ENCODE data around the gene FN1.
"Not testable (repeated sequence)": the region's sequence is repeated elsewhere in the genome, so short reads cannot be mapped to it uniquely, and the experiment has no call there.

Gene FN1

DNA sequence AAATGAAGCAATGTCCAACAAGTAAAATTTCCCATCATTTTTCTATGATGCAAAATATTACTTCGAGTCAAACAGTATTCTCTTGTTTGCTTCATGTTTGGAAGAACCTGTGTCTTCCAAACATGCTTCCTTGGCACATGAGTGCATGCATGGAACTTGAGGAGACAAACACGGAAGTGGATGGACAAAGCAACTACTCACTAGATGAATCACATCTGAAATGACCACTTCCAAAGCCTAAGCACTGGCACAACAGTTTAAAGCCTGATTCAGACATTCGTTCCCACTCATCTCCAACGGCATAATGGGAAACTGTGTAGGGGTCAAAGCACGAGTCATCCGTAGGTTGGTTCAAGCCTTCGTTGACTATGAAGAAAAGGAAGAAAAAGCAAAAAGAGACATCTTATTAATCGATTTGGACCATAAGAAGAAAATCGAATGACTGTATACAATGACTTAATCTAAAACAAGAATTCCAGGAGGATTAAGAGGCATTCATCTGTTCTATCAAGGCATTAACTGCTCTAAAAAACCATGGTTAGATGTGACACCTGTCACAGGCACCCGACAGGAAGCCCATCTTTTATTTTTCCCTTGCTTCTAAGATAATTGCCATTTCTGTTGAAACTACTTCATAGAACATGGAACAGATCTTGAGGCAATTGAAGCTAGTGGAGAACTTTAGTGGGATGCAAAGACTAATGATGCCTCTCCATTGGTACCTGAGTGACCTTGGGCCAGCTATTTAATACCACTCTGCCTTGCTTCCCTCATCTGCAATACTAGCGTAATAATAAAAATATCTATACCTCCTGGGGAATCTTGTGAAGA, 68.0 kb downstream of the FN1 start:
- no peak for DNase-seq

DNA sequence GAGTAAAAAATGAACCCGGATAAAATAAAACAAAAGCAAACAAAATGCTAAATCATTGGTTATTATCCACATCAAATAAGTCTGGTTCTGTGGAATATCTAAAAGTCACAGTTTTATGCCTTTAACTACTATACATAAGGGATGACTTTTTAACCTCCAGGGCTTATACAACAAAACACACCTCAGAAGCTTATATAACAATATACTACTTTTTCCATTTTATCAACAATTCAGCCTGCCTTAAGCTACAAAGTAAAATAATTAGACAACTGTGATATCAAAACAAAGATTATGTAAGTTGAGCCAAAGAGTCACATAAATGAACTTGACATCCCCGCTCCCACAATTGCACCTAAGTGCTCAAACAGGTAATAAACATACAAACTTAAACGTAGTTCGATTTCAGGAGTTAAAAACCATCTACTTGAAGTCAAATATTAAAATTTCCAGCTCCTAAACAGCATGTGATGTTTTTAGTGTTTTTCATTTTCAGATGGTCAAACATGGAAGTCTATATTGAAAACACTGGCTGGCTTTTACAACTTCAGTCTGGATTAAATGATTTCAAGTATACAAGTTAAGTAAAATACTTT, 69.3 kb downstream of the FN1 start:
- DNase-seq, result no peak

DNA sequence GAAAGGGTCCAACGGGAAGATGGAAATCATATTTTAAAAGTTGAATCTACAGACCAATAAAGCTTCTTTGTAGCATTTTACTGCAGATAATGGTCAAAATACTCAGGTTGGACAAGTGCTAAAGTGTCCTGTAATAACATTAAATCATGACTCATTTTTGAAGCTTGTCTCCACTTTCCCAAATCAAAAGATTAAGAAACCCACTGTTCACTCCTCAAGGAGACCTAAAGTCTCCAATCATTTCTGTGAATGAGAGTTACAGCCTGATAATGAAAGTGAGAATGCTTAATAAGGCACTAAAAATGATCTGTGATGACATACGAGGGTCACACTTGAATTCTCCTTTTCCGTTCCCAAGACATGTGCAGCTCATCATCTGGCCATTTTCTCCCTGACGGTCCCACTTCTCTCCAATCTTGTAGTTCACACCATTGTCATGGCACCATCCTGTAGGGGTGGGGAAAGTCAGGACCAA, 70.6 kb downstream of the FN1 start:
- DNase-seq, result no peak

DNA sequence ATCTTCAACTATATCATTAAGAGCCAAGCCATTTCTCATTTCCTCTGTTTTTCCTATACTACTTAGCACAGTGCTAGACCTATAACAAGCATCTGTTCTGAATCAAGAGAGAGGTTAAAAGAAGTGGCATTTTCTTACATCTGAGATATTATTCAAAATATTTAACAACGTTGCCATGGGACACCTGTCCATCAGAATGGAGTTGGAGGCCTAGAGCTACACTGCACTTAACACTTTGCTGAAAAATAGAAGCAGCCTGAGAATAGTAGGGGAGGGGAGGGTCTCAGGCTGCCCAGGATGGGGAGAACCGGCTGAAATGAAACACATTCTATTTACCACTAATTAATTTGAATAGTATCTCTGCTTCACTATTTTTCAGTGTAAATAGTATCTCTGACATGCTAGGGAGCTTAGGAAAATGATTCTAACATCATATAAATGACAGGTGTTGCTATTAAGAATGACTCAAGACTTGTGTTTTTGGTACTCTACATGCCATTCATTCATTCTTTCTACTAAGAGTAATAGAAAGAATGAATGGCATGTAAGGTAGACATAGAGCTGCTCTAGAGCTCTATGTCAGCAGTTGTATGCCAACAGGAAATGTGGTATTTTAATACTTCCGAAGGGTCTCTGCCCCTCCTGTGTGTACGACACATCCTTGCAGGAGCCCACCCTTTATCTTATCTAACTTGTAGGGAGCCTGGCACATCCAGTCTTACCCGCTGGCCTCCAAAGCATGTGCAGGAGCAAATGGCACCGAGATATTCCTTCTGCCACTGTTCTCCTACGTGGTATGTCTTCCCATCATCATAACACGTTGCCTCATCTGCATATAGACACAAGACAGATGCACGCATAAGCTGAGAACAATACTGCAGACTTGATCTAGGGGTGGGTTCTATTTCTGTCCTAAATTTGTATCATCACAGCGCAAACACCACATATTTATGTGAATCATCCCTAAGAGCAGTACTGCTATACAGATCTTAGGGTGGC, 71.4 kb downstream of the FN1 start:
- no peak for DNase-seq

DNA sequence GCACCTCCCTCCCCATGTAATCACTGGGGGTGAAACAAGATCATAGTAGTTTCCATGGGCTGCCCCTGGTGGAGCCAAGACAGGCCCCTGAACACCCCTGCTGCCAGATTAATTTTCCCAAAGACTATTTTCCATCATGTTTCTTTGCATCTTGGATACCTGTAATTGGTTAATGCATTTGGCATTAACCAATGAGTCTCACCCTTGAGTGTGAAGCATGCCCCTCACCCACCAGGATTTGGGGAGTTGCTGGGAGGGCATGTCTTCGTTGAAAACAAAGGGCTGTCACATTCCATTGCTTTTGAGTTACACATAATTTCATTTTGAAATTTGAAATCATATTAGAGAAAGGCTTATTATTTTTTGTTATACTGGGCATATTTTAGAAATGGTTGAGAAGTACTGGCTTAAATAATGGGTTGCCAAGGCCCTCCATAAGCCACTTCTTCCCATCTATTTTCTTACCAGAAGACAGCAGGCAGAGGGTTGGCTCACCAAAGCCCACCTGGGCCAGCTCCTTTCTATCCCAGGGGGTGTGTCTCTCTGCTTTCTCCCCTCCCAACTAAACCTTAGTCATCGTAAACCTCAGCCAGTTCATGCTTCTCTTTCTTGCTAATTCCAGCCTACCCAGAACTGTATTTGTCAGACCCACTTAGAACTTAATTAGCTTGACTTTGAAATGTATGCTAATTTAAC, 72.3 kb downstream of the FN1 start:
- no peak for DNase-seq

DNA sequence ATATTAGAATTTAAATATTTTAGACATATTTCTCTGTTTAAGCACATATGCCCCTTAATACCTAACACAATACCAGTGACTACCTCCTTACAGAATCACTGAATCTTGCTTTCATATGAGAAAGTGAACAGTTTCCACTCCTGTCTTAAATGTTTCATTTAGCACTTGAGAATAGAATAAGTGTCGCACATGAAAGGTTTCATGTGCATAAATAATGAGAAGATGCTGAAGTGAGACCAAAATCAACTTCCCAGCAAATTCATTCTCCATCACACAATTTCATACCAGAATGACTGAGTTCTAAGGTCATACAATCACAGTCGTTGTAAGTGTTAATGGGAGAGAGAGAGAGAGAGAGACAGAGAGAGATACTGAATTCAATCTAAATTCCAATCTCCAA, 72.8 kb downstream of the FN1 start:
- DNase-seq, result no peak

DNA sequence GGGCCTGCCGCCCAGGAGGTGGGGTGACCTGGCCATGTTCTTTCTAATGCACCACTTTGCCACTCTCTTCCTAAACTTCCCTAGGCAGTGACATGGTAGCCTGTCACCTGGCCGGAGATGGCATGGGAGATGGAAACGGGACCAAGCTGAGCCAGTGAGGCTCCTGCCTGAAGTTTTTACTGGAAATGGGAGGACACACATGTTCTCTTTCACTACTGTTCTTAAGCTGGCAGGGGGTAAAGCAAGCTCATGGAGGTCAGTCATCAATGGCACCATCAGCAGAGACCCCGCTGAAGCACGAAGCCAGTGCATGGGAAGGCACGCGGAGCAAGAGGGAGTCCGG, 73.3 kb downstream of the FN1 start:
- no peak for DNase-seq

DNA sequence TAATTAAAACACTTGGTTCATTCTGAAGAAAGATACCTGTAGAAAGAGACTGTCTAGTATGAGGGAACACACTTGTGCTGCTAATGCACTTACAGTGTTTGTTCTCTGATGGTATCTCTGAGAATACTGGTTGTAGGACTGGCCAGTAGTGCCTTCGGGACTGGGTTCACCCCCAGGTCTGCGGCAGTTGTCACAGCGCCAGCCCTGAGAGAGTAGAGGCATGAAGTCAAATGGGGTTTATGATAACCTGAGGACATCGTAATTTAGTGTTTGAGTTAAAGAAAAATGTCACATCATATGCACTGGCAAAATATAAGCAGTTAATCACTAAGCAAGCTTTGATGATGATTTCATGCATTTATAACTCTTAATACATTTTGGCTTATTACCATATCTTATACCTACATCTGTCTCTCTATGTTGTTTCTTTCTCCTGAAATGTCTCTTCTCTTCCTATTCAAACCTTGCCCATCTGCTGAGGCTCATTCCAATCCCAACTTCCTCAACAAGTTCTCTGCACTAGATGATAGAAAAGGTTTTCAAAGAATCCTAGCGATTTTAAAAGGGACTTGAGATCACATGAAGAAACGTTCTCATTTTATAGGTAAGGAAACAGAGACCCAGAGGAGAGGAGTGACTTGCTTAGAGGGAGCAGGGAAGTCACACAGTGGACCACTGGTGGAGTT, 73.8 kb downstream of the FN1 start:
- DNase-seq, result no peak

DNA sequence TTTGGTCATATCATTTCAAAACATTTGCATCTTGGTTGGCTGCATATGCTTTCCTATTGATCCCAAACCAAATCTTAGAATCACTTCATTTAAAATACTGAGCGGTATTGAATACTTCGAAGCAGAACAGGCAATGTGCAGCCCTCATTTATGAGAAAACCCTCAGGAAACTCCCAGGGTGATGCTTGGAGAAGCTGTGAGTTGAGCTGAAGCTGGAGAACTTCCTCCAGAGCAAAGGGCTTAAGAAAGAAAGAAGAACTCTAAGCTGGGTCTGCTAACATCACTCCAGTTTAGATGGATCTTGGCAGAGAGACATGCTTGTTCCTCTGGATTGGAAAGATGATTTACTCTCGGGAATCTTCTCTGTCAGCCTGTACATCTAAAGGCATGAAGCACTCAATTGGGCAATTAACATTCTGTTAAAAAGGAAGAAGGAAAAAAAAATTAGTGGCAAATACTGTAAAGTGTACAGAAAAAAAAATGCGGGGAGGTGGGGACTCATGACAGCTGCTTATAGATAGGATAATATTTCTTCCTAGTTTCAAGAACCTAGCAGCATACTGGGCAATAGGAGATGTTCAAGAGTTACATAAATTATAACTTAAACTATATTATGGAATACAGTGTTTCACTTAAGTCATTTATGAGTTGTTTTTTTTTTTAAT, 74.5 kb downstream of the FN1 start:
- DNase-seq, result no peak

DNA sequence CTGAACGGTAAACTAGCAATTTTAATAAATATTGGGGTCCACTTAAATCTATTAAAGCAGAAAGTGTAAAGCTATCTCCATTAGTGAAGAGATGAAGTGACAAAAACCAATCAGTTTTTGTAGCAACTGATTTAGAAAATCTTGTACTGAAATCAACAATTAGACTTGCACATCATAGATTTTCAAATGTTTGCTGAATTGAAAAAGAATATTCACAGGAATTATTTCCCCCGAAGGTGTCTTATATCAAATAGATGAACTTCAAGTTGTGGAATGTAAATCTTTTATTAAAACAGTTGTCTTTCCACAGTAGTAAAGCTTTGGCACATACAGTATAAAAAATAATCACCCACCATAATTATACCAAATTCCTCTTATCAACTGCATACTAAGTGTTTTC, 75.3 kb downstream of the FN1 start:
- DNase-seq, result no peak

DNA sequence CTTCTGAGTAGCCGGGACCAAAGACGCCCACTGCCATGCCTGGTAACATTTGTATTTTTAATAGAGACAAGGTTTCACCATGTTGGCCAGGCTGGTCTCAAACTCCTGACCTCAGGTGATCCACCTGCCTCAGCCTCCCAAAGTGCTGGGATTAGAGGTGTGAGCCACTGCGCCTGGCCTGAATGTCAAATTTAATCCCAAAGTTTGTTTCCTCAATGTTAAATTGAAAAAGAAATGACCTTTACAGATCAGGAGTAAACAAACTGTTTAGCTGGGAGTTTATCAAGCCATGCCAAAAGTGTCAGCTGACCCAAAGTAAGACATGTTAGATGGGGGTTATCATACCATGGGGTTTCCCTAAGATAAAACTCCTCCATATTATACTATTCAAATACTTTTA, 75.8 kb downstream of the FN1 start:
- not testable (repeated sequence) for DNase-seq

DNA sequence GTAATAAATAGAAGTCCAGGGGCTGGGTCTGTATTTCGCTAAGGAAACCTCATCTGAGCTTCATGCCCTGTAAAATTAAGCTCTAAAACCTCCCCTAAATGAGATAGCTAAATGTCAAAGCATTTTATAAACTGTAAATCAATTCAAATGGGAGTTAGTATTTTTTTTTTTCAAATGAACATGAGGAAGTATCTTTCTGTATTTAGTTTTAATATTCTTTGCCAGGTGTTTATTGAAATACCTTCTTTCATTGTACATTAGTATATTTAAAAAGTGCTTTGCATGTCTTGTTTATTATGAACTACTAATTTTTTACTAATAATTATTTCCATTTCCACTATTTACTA, 76.3 kb downstream of the FN1 start:
- DNase-seq, result no peak

DNA sequence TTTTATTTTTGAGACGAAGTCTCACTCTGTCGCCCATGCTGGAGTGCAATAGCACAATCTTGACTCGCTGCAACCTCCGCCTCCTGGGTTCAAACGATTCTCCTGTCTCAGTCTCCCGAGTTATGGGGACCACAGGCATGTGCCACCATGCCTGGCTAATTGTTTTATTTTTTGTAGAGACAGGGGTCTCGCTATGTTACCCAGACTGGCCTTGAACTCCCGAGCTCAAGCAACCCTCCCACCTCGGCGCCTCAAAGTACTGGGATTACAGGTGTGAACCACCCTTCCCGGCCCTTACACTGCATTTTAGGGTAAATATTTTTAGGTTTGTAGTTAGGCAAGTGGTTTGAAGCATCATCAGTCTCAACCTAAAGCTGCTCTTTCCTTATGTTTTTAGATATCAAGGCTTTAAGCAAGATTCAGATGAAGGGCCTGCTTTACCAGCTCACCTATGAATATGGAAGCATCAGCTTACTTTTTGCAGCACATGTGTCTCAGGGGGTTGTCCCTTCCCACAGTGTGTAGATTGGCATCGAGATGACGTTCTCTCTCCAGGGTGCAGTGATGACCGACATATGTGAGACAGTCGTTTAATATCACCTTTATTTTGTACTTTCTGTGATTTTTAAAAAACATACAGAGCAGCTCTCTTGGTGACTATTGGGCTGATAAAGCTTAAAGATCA, 76.8 kb downstream of the FN1 start:
- DNase-seq, result no peak

DNA sequence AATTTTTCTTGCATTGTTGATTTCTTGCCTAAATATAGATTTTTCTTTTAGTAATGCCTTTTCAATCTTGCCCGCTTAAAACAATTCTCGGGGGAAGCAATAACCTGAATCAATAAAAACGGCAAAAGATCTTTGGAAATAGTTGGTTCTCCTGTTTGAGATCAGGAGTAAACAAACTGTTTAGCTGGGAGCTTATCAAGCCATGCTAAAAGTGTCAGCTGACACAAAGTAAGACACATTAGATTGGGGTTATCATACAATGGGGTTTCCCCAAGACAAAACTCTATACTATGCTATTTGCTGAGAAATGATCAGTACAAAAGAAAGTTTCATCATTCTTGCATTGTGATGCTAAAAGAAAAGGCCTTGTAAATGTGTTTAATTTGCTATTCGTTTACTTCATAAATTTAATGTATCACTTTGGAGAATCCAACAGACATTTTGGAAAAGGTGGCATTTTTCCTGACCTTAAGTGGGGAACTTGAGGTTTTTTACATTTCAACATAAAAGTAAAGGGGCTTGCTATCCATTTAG, 77.5 kb downstream of the FN1 start:
- DNase-seq, result no peak

DNA sequence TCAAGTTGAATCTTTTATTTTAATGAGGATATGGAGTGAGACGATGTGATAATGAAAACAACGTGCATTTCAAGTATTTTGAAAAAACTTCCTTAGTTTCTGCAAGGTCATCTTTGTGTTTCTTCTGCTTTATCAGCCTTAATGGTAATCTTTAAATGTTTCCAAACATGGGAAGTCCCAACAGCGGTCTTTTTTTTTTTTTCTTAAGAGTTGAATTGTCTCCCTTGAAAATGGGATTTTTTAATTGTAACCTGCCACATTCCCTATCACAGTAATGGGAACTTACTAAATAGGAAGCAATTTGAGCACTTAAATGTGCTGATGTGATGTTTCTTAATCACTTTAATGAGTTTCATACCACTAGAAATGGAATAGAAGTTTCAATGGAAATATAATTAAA, 78.2 kb downstream of the FN1 start:
- no peak for DNase-seq

DNA sequence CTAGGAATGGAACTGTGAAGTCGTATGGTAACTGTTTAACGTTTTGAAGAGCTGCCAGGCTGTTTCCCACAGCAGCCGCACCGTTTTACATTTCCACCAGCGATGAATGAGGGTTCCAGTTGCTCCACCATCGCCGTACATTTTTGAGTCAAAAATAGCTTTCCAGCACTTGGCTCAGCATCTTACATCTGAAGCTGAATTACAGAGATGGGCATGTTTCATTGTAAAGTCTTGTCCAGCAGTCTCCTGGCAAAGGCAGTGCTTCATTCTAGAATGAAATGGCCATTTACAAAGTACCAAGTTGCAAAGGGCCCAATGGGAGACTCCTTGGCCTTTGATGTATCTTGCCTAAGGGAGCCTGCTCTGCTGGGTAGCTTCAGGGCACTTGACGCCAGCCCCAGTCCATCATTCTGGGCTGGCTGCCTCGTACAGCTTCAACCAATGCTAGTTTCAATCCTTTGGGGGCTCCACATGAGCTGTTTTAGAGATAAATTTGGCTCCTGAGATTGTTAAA, 78.9 kb downstream of the FN1 start:
- DNase-seq, result peak in 1 of 56 donors; percentile 1

DNA sequence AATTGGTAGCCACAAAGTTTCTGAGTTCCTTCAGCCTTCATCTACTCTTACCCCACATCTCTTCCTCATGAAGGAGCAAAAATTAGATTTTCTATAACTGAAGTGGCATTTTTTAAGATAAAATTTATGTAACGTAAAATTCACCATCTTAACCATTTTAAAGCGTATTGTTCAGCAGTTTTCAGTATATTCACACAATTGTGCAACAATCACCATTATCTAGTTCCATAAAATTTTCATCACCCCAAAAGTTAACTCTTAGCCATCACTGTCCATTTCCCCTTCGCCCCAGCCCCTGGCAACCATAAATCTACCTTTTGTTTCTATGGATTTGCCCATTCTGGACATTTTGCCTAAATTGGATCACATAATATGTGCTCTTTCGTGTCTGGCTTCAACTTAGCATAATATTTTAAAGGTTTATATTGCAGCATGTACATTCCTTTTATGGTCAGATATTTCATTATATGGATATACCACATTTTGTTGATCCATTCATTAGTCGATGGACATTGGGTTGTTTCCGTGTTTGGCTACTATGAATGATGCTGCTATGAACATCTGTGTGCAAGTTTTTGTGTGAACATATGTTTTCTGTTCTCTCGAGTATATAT, 79.4 kb downstream of the FN1 start:
- no peak for DNase-seq

DNA sequence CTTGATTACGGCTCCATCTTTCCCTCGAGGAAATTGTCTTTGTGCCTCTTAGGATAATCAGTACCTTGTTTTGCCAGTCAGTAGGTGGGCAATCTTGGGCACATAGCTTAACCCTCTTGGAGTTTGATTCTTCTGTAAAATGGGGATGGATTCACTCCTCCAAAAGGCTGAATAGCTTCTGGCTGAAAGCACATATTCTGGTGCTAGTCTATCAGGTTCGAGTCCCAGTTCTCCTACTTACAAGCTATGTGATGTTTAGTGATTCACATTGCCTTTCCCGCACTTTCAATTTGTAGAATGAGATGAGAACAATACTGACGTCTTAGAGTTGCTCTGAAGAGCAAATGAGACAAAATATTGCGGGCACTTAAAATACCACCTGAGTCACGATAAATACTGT, 80.1 kb downstream of the FN1 start:
- no peak for DNase-seq

All from amygdala (tissue), 56 donors.